ENCODE data around the gene EEIG1.
"Not testable (repeated sequence)": the region's sequence is repeated elsewhere in the genome, so short reads cannot be mapped to it uniquely, and the experiment has no call there.

EEIG1 gene

GRCh38 chr9:127980706-127981558 lies at the start of gene EEIG1:
EEIG1 (minus strand) TSS chr9:127980989; CDS start chr9:127980137, 852 bp downstream.
- peak; percentile 95 to 98 (median 98) for DNase-seq (ENCODE audit: low read depth in 3 of 3)

DNA sequence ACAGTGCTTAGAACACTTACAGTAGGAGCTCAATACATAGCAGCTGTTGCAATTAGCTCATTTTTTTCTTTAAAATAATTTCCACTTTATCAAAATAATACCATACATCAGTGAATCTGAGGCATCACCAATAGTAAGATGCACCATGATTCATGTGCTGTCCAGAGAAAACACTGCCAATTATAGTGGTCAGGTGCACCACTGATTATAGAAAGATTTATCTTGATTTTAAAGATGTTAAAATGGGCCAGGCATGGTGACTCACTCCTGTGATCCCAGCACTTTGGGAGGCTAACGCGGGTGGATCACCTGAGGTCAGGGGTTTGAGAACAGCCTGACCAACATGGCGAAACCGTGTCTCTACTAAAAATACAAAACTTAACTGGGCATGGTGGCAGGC lies 46.9 kb upstream of the EEIG1 start:
- no peak for DNase-seq (ENCODE audit: low read depth in 3 of 3)

DNA sequence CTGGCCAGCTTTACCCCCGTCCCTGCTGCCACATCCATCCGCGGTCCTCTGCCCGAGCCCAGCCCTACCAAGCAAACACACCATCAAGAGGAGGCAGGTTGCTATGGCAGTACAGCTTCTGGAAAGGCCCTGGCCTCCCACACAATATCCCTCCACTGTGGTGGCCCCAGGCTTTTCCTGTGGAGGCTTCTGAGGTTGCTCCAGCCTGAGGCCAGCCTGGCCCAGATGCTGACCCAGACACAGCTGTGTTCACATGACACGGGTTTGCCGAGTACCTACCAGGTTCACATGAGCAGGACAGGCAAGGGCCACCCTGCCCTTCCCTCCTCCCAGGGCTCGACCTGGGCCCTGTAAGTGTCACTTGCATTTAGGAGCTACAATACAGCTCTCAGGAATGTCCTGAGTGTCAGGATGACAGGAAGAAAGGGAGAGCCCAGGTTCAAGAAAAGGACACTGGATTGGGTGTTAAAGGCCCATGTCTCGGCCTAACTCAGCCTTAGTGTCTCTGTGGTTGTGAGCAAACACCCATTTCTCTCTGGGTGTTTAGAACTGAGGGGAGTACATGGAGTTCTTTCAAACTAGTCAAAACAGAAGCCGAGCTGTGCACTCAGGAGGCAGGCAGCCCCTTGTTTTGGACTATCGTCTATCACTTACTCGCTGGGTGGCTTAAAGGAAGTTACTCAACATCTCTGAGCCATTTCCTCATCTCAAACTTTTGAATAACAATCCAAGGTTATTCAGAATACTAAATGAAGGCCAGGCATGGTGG lies 46.2 kb upstream of the EEIG1 start:
- peak in 1 of 3 experiments; percentile 38 for DNase-seq (ENCODE audit: low read depth in 3 of 3)

GRCh38 chr9:128026255-128026772 lies 45.5 kb upstream of the EEIG1 start:
- peak in 2 of 3 experiments; percentile 58 to 63 for DNase-seq (ENCODE audit: low read depth in 3 of 3)

- DNase-seq (ENCODE audit: low read depth in 3 of 3), result no peak
Observed at GRCh38 chr9:128025736-128026135, 44.9 kb upstream of the EEIG1 start.

GRCh38 chr9:128024761-128025308 lies 44.0 kb upstream of the EEIG1 start:
- no peak for DNase-seq (ENCODE audit: low read depth in 3 of 3)

GRCh38 chr9:128023671-128024070 lies 42.9 kb upstream of the EEIG1 start:
- not testable (repeated sequence) for DNase-seq (ENCODE audit: low read depth in 3 of 3)

DNA sequence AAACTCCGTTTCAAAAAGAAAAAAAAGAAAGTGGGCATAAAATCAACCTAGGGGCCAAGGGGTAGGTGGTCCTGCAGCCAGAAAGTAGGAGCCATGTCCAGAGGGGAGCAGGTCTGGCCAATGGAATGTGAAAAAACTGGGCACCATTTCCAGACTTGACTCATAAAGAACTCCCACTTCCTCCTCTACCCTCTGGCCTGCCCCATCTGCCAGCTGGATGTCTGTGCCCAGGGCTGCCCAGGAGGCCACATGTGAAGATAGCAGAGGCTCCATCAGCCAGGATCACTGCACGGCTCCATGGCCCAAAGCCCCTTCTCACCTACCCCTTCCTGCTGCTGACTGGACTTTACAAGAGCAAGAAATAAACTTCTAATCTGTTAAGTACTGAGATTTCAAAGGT lies 42.1 kb upstream of the EEIG1 start:
- no peak for DNase-seq (ENCODE audit: low read depth in 3 of 3)

DNA sequence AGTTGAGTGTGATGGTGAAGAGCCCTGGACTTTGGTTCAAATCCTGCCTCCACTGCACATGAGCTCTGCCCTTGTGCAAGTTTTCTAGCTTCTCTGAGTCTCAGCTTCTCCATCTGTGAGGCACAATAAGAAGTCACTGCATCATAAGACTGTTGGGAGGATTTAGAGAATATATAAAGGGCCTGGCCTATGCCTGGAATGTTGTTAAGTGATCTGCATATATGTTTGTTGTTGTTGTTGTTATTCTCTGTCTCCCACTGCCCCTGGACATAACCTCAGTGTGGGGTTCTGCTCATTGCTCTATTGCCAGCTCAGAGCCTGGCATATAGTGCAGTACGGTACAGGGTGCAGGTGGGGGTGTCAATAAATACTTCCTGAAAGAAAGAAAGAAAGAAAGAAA lies 40.3 kb upstream of the EEIG1 start:
- no peak for DNase-seq (ENCODE audit: low read depth in 3 of 3)

DNA sequence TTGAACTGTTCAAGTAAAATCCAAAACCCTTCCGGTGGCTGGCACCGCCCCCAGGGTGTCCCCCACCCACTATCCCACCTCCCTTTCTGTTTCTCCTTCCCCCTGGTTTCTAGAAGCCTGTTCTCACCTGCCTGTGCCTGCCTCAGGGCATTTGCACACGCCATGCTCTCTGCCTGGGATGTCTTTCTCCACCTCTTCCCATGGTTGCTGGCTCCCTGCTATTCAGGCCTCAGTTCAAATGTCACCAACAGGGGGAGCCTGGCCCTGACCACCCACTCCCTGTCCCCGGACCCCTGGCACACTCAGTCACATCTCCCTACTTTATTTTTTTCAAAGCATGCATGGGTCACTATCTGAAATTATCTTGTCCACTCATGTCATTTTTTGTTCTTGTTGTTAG lies 39.9 kb upstream of the EEIG1 start:
- DNase-seq (ENCODE audit: low read depth in 3 of 3), result no peak

DNA sequence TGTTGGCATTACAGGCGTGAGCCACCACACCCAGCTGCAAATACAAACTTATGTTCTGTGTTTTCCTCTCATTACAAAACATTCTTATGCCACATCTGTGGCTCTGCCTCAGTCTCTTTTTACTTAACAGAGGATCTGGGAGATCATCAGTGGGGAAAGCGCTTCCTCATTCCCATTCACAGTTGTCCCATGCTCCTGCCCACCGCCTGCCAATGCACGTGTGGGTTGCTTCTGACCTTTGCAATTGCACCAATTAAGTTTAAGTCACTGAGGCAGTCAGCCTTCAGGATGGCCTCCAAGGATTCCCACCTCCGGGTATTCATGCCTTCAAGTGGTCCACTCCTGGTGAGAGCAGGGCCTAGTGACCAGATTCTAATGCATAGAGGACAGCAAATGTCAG lies 34.9 kb upstream of the EEIG1 start:
- DNase-seq (ENCODE audit: low read depth in 3 of 3), result no peak

DNA sequence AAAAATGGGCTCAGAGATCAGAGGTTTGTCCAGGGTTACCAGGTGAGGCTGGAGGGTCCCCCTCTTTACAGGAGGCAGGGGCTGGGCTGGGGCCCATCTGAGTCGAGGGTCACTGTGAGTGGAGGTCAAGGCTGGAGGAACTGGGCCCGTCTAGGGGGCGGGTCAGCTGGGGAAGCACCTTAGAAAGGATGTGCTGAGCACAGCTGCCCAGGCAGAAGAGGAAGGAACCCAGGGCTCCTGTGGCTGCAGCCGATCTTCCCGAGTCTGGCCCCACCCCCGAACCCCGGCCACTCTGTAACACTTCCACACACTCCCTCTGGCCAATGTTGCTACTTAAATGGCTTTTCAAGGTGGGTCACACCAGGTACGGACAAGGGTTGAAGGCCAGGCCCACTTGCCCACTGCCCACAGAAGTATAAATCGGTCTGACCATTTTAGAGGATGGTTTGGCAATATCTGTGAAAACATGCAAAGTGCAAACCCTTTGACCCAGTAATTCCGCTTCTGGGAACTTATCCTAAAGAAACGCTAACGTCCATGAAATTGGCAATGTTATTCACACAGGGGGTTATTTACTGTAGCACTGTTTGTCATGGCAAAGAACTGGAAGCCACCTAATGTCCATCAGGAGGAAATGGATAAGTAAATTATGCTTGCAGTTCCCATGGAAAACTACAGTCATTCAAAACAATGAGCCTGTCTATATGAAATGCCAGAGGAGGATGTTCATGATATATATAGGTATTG lies 30.5 kb upstream of the EEIG1 start:
- DNase-seq (ENCODE audit: low read depth in 3 of 3), result no peak

DNA sequence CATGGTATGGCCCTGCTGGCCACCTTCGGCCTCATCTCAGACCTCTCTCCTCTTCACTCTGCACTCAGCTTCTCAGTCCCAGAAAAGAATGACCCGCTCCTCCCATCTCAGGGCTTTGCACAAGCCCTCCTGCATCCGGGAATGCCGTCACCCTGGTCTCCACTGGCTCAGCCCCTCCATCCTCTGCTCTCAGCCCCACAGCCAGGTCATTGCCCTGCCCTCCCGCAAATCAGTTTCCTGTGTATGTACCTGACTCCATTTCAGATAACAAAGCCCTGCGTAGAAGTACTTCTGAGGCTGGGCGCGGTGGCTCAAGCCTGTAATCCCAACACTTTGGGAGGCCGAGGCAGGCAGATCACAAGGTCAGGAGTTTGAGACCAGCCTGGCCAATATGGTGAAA lies 28.9 kb upstream of the EEIG1 start:
- no peak for DNase-seq (ENCODE audit: low read depth in 3 of 3)

DNA sequence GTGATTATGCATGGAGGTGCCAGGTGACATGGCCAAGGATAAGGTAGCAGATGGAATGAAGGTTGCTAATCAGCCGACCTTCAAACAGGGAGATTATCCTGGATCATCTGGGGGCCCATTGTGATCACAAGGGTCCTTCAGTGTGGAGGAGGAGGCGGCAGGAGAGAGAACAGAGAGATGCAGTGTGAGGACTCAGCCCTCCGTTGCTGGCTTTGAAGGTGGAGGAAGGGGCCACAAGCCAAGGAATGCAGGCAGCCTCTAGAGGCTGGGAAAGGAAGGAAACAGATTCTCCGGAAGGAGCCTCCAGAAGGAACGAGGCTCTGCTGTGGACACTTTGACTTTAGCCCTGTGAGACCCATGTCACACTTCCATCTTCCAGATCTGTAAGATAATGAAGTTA lies 27.4 kb upstream of the EEIG1 start:
- DNase-seq (ENCODE audit: low read depth in 3 of 3), result no peak

DNA sequence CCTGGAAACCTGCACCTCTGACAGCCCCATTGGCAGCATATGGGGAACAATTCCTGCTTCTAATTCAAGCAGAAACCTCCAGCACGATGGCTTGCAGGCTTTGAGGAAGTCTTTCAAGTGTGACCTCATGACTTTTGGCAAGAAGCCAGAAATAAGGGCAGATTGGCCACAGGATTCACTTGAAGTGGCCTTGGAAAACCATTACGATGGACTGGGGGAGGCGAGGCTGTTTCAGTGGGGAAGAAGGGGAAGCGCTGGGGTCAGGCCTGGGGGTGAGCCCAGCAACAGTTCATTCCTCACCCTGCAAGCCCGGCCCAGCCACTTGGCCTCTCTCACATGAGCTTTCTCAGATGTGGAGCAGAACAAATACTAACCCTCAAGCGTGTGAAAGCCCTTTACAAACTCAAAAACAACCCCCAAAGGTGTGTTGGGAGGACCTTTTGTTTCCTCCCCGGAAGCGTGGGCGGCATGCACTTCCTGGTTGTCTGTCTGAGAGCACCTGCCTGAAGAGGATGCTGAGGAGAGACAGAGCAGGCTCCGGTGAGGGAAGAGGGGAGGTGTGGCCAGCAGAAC lies 26.9 kb upstream of the EEIG1 start:
- peak; percentile 67 to 90 (median 76) for DNase-seq (ENCODE audit: low read depth in 3 of 3)

DNA sequence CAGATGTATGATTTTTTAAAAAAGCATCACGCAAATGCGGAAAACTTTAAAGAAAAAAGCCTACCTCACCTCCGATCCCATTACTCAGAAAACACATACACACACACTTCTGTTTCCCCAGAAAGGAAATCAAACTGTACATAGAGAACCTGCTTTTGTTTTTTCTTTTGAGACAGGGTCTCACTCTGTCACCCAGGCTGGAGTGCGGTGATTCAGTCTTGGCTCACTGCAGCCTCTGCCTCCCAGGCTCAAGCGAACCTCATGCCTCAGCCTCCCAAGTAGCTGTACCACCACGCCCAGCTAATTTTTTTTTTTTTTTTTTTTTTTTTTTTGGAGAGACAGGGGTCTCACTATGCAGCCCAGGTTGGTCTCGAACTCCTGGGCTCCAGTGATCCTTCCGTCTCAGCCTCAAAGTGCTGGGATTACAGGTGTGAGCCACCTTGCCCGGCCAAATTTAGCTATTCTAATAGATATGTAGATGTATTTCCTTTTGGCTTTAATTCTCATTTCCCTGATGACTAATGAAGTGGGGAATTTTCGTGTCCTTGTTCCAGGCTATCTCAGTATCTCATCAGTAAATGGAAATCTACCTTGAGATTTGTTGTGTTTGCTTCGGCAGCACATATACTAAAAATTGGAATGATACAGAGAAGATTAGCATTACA lies 25.7 kb upstream of the EEIG1 start:
- no peak for DNase-seq (ENCODE audit: low read depth in 3 of 3)

GRCh38 chr9:128005923-128006322 lies 25.1 kb upstream of the EEIG1 start:
- DNase-seq (ENCODE audit: low read depth in 3 of 3), result no peak

- no peak for DNase-seq (ENCODE audit: low read depth in 3 of 3)
Observed at GRCh38 chr9:128003966-128004604, 23.3 kb upstream of the EEIG1 start.

DNA sequence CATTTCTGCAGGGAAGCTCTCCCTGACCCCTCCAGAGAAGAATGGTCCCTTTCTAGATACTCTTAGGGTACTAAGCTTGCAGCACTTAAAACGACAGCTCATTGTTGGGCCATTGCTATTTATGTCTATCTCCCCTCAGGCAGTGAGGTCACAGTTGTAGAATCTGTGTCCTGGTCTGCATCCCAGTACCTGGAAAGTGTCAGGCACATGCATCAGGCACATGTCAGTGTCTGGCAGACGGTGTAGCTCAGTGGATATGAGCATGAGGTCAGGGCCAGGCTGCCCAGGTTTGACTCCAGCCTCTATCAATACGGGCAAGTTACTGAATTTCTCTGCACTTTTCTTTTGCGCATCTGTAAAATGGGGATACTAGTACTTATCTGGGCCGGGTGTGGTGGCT lies 22.2 kb upstream of the EEIG1 start:
- no peak for DNase-seq (ENCODE audit: low read depth in 3 of 3)

DNA sequence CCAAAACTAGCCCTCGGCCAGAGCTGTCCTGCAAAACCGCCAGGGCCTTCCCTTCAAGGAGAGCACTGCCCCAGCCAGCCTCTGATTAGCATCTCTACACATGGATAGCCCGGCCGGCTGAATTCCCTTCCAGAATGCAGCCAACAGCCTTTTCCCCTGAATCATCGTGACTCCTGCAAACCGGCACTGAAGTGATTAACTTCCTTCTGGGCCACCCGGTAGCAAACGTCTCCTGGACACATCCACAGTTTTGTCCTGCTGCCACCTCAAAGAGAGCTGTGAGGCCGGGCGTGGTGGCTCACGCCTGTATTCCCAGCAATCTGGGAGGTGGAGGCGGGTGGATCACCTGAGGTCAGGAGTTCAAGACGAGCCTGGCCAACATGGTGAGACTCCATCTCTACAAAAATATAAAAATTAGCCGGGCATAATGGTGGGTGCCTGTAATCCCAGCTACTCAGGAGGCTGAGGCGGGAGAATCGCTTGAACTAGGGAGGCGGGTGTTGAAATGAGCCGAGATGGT lies 21.1 kb upstream of the EEIG1 start:
- no peak for DNase-seq (ENCODE audit: low read depth in 3 of 3)

Measured in stimulated activated CD4-positive, alpha-beta T cell treated with anti-CD3 and anti-CD28 coated beads, TNF-alpha, amount 100 ng/mL, for 24 hours (primary cell).